ENCODE measurements around the gene BNIPL.

The BNIPL gene, protein sequence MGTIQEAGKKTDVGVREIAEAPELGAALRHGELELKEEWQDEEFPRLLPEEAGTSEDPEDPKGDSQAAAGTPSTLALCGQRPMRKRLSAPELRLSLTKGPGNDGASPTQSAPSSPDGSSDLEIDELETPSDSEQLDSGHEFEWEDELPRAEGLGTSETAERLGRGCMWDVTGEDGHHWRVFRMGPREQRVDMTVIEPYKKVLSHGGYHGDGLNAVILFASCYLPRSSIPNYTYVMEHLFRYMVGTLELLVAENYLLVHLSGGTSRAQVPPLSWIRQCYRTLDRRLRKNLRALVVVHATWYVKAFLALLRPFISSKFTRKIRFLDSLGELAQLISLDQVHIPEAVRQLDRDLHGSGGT

GRCh38 chr1:151036356-151036755 lies at the start of gene BNIPL:
TSS of gene BNIPL (plus strand) at chr1:151036586. CDS start at chr1:151036726, 140 bp downstream.
- no peak for DNase-seq (ENCODE audit: low spot score)

DNA sequence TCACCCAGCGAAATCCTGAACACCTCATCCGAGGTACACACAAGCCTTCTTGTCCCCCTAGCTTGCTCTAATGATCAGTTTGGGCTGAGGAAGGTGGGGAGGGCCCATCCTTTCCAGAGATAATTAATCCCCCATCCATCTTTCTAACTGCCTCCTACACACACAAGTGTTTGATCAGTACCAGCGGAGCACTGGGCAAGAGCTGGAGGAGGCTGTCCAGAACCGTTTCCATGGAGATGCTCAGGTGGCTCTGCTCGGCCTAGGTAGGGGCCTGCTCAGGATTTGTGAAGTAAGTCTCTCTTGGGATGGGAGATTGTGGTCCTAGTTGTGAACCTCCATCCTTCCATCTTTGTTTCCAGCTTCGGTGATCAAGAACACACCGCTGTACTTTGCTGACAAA lies 48.5 kb upstream of the BNIPL start:
- DNase-seq (ENCODE audit: low spot score) = no peak

DNA sequence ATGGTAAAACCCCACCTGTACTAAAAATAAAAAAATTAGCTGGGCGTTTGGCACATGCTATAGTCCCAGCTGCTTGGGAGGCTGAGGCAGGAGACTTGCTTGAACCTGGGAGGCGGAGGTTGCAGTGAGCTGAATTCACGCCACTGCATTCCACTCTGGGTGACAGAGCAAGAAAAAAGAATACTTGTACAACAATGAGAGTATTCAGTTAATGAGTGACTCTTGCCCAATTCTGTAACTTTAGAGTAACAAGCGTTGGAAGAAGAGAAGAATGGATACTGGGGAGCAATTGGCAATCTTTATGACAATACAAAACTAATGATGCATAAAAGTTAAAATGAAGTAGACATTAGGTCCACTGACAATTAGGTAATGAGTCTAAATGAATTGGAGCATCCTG lies 43.8 kb upstream of the BNIPL start:
- DNase-seq (ENCODE audit: low spot score) = no peak

GRCh38 chr1:150994248-150994647 lies 42.1 kb upstream of the BNIPL start:
- DNase-seq (ENCODE audit: low spot score) = no peak

DNA sequence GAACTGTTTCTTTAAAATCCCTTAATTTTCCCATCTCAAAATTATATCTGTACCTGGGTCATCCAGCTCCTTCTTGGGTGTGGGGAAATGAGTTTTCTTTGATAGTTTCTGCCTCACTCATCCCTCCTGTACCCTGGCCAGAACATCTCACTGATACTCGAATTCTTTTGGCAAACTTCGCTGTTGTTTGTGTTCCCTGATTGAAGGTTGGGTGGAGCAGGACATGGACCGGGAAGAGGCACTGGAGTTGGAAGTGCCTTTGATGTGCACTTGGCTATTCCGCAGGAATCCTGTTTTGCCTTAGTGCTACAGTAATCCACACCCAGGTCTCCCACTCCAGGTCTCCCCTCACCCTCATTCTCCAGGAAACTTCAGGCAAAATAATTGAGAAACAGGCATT lies 40.9 kb upstream of the BNIPL start:
- no peak for DNase-seq (ENCODE audit: low spot score)

- peak; percentile 66 for DNase-seq (ENCODE audit: low spot score)
These were observed 40.5 kb upstream of the BNIPL start for GRCh38 chr1:150995896-150996295.

DNA sequence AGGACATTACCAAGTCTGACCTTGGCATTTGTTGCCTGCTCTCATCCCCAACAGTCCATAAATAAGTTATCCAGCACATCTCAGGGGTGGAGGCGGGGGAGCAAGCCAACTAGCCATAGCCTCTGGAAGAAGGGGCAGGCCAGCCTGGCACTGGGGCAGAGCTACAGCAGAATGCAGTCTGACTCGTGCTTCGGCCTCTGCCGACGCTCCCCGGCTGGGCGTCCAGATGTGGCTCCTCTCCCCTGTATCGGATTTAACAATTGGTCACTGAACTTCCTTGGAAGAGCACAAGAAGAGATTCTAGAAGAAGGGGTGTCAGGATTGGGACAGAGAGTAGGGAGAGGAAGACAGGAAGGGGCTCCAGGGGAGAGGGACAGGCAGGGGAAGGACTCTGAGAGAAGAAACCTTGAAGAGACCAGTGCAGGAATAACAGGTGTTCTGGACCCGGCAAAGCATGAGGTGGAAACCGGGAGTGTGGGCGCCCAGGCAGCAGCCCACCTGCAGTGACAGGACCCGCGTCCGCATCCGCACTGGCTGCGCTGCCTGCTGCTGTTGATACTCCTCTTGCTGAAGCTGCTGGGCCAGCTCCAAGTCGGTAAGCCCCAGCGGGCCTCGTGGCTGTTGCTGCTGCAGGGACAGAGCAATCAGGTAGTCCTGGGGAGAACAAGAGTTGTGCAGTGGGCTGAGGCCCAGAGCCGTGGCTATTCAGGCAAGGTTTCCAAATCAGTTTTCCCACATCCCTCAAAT lies 39.1 kb upstream of the BNIPL start:
- DNase-seq (ENCODE audit: low spot score) = no peak

DNA sequence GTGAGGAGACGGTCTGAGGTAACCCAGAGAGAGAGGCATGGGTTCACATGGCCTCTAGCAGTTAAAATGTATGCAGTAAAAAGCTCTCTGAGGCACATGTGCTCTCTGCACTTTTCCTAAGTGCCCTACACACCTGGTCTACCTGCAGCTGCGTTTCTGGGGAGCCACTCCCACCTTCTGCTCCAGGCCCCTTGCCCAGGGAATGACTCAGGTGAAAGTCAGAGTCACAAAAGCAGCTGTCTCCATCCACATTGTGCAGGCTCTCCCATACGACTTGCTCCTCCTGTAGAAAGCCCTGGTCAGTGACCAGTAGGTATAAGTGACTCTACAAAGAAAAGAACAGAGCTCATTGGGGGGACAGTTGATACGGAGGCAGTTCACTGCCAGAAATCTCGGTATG lies 38.4 kb upstream of the BNIPL start:
- no peak for DNase-seq (ENCODE audit: low spot score)

GRCh38 chr1:150999051-150999674 lies 37.2 kb upstream of the BNIPL start:
- no peak for DNase-seq (ENCODE audit: low spot score)

- no peak for DNase-seq (ENCODE audit: low spot score)
These were observed 36.5 kb upstream of the BNIPL start for GRCh38 chr1:150999926-151000325.

DNA sequence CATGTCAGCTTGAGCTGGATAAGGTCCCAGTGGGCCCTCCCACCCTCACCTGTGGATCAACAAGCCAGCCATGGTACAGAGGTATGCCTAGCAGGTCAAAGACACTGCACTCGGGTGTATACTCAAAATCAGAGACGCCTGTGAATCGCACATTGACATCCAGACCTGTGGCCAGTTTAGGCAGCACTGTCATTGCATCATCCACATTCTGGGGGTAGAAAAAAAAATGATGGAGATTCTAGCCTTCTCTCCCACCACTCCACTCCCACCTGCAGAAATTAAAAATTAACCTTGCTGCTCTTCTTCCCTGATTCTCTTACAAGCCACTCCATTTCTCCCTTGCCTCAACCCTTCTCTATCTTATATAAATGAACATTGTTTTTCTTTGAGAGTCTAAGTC lies 36.0 kb upstream of the BNIPL start:
- no peak for DNase-seq (ENCODE audit: low spot score)

GRCh38 chr1:151001602-151002001 lies 34.8 kb upstream of the BNIPL start:
- no peak for DNase-seq (ENCODE audit: low spot score)

GRCh38 chr1:151002051-151002450 lies 34.3 kb upstream of the BNIPL start:
- no peak for DNase-seq (ENCODE audit: low spot score)

GRCh38 chr1:151002611-151003010 lies 33.8 kb upstream of the BNIPL start:
- no peak for DNase-seq (ENCODE audit: low spot score)

DNA sequence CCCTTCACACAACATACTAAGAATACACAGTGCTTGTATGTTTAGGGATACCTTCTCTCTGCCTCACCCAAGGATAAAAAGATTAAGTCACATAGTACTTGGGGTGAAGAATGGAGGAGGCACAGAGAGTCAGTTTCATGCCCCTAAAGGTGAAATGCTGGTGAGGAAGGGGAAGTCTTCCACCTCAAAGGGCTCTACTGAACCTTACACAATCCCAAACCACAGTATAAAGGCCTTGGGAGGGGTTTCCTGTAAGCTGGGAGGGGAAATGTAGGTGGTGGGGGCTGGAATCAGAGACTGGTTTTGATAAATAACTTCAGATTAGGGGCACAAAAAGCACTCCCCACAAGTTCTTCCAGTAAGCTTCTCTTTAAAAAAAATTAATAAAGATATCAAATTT lies 33.2 kb upstream of the BNIPL start:
- no peak for DNase-seq (ENCODE audit: low spot score)

DNA sequence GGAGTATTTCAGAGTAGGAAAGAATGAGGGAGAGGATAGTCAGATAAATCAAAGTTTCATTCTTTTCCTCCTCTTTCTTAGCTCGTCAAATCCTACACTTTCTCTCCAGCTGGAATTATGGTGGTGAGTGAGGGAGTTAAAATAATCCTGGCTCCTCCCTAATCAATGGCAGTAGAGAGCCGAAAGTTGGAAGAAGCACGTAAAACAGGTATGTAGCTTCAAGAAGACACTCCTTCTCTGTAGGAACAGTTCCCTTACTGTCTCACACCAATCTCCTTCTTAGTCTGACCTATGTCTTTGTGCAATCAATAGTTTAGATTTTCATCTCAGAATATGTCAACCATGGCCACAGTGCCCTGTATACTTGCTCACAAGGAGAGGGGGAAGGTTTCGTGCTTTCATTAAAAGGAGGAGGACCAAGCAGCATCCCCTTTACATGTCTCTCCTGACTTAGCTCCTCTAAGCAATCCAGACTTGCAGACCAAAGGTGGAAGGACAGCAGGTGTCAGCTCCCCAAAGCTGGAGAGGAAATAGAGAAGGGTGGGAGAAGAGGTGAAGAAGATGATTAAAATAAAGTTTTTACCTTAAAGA lies 30.6 kb upstream of the BNIPL start:
- DNase-seq (ENCODE audit: low spot score) = no peak

DNA sequence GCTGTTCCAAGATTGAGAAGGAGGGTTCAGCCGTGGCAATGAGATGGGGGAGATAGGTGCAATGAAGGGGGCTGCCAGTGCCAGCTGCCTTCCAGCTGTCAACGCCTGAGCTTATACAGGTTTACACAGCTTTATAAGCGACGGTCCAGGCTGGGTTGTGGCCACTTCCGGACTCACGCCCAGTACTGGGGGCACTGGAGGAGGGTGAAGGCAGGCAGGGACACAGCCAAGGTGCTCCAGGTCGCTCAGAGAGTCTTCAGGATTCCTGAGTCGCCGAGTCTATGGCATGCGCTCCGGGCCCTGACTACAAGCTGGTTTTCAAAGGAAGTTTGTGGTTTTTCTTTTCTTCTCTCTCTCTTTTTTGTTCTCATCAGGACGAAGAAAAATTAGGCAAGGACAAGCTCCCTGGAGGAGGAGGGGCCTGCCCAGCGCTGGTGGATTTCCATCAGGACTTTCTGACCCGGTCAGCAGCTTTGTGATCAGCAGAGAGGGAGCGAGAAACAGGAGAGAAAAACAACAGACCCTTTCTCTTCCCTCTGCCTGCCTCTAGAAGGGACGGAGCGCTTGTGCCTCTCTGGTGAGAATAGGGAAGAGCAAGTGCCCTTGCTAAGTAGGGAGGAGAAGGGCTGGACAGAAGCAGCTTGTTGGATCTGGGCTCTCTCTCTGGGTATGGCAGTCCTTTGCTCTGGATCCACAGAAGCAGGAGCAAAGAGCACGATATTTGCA lies 29.9 kb upstream of the BNIPL start, which contains the start of gene MINDY1:
TSS of gene MINDY1 (minus strand) at position 576 of the 726 bp plus-strand sequence. CDS start 4,285 bp downstream, outside the sequence.
- DNase-seq (ENCODE audit: low spot score) = peak; percentile 77

DNA sequence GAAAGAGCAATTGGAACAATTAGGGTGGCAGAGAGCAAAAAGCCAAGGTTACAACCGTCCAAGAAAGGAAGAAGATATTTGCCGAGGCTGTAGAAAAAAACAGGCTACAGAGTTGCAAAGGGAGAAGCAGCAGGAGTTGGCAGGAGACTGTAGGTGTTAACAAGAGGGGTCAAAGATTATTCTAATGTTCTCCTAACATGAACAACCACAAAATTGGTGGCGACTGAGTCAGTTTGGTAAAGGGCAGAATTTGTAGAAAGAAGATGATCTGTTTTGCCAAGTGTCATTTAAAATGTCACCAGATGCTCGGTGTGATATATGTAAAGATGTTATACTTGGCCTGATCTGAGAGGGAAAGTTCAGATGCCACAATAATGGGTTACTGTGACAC lies 28.5 kb upstream of the BNIPL start:
- no peak for DNase-seq (ENCODE audit: low spot score)

GRCh38 chr1:151008244-151009205 lies 27.9 kb upstream of the BNIPL start, which contains the start of gene PRUNE1:
TSS of gene PRUNE1 (plus strand) at chr1:151008449. CDS start at chr1:151008633, 184 bp downstream.
- peak; percentile 97 for DNase-seq (ENCODE audit: low spot score)

DNA sequence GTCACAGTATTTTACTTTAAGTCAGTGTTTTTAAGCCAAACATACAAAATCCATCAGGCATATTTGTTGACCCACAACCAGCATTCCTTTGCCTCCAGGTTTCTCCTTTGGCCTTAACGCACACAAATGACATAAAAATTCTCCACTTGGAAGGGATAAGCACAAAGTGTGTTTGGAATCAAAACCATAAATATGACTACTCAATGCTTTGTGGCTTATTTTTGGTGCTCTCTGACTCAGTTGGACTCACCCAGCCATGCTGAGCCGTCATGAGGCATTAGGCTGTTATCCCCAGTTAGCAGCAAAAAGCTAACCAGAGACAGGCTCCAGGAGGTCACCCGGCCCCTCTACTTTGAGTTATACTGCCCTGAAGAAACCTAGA lies 27.2 kb upstream of the BNIPL start:
- DNase-seq (ENCODE audit: low spot score) = no peak

All from hematopoietic multipotent progenitor cell treated with erythropoietin and hydrocortisone succinate and interleukin-3 and kit ligand, for 15 days (in vitro differentiated cells).